Neural crest cell (in vitro differentiated cells): ENCODE data around the gene KRT12. TPM values are rescaled to one million over a fixed set of nuclear protein-coding genes. Genes with fewer than 3 reads are reported as not detected.

Experiments used
- DNase-seq: peaks from one replicate; pipeline ENCODE4 v3.0.0; 2021; ENCODE audit warnings: low read depth, mixed read lengths, low spot score
- H3K27ac Mint-ChIP-seq: one replicate; pipeline ENCODE4 v1.8.0; 2021; ENCODE audit warnings: mild to moderate bottlenecking, mixed read lengths; ENCODE audit not compliant: unreplicated experiment
- H3K27me3 Mint-ChIP-seq: 2 replicates; pipeline ENCODE4 v1.8.0; 2021; ENCODE audit warnings: low read depth, mild to moderate bottlenecking, mixed read lengths
- H3K36me3 Mint-ChIP-seq: 2 replicates; pipeline ENCODE4 v1.8.0; 2021; ENCODE audit warnings: low read depth, mild to moderate bottlenecking, mixed read lengths
- H3K4me1 Mint-ChIP-seq: 2 replicates; pipeline ENCODE4 v1.8.0; 2021; ENCODE audit warnings: mixed read lengths
- H3K4me3 Mint-ChIP-seq: one replicate; pipeline ENCODE4 v1.8.0; 2021; ENCODE audit warnings: mild to moderate bottlenecking, mixed read lengths
- H3K9me3 Mint-ChIP-seq: 2 replicates; pipeline ENCODE4 v1.8.0; 2021; ENCODE audit warnings: mixed read lengths
- CTCF ChIP-seq: fragments of 200-600 bp; sonication (generic); conservative IDR thresholded peaks from 2 replicates; pipeline ENCODE4 v1.5.0; 2021; ENCODE audit warnings: antibody characterized with exemption, mild to moderate bottlenecking
- total RNA-seq: library from RNA; stranded (reverse); gene quantifications from 2 replicates; pipeline ENCODE4 v1.2.1, GENCODE V29; 2021

Gene KRT12
- total RNA-seq, 1 donor from 2014 or later, result not detected

GRCh38 chr17:40883626-40884334, 16.8 kb upstream of the KRT12 start:
- no peaks in the 10 kb centered on the region for H3K4me1 Mint-ChIP-seq
- H3K9me3 Mint-ChIP-seq, result no peaks in the 10 kb centered on the region
- H3K36me3 Mint-ChIP-seq, result no peaks in the 10 kb centered on the region
- no peak for TF ChIP-seq CTCF
- no peak overlapping the region for H3K27ac Mint-ChIP-seq
- DNase-seq, result no peak
- peaks cover 43% of the 10 kb centered on the region for H3K27me3 Mint-ChIP-seq
- no peak overlapping the region for H3K4me3 Mint-ChIP-seq

GRCh38 chr17:40883031-40883430, 16.0 kb upstream of the KRT12 start:
- no peaks in the 10 kb centered on the region for H3K4me1 Mint-ChIP-seq
- no peak for TF ChIP-seq CTCF
- no peaks in the 10 kb centered on the region for H3K9me3 Mint-ChIP-seq
- H3K4me3 Mint-ChIP-seq, result no peak overlapping the region
- H3K27me3 Mint-ChIP-seq, result peaks cover 35% of the 10 kb centered on the region
- no peaks in the 10 kb centered on the region for H3K36me3 Mint-ChIP-seq
- no peak for DNase-seq
- H3K27ac Mint-ChIP-seq, result no peak overlapping the region

- H3K27ac Mint-ChIP-seq, result no peak overlapping the region
- H3K27me3 Mint-ChIP-seq, result peaks cover 13% of the 10 kb centered on the region
- H3K4me1 Mint-ChIP-seq, result no peaks in the 10 kb centered on the region
- H3K9me3 Mint-ChIP-seq, result no peaks in the 10 kb centered on the region
- TF ChIP-seq CTCF, result no peak
- H3K36me3 Mint-ChIP-seq, result no peaks in the 10 kb centered on the region
- no peak for DNase-seq
- H3K4me3 Mint-ChIP-seq, result no peak overlapping the region
Observed at GRCh38 chr17:40879026-40879425, 12.0 kb upstream of the KRT12 start.

GRCh38 chr17:40878044-40878443, 11.0 kb upstream of the KRT12 start:
- Mint-ChIP-seq H3K4me1 (no peaks in the 10 kb centered on the region), H3K4me3 (no peak overlapping the region), H3K36me3 (no peaks in the 10 kb centered on the region), H3K9me3 (no peaks in the 10 kb centered on the region), H3K27me3 (peaks cover 3% of the 10 kb centered on the region), H3K27ac (no peak overlapping the region)
- no peak for DNase-seq
- no peak for TF ChIP-seq CTCF

- Mint-ChIP-seq H3K4me1 (no peaks in the 10 kb centered on the region), H3K9me3 (no peaks in the 10 kb centered on the region), H3K27ac (no peak overlapping the region), H3K4me3 (no peak overlapping the region), H3K27me3 (peaks cover 13% of the 10 kb centered on the region), H3K36me3 (no peaks in the 10 kb centered on the region)
- no peak for DNase-seq
- no peak for TF ChIP-seq CTCF
Observed at GRCh38 chr17:40873801-40874200, 6.8 kb upstream of the KRT12 start.
